Mucosa of descending colon (tissue), 3 donors: ENCODE results near the gene WDR86. TPM values are rescaled to one million over a fixed set of nuclear protein-coding genes. Genes with fewer than 3 reads are reported as not detected.

Source experiments
- ATAC-seq: fragments of 200-7000 bp; cut with Tn5 transposase; one replicate; pipeline ENCODE4 v1.9.1; 2020; ENCODE audit warnings: mild to moderate bottlenecking, moderate library complexity
- DNase-seq, 3 donors: peaks; one replicate each; pipeline ENCODE4 v3.0.0-alpha.2; 2020
- H3K36me3 ChIP-seq: fragments of 200-600 bp; one replicate; pipeline ENCODE4 v1.8.0; 2021; ENCODE audit warnings: low read depth, mild to moderate bottlenecking
- H3K4me1 ChIP-seq: fragments of 200-600 bp; one replicate; pipeline ENCODE4 v1.8.0; 2021; ENCODE audit warnings: low read depth, mild to moderate bottlenecking
- H3K4me3 ChIP-seq: fragments of 200-600 bp; one replicate; pipeline ENCODE4 v1.8.0; 2021; ENCODE audit warnings: mild to moderate bottlenecking
- H3K9me3 ChIP-seq: fragments of 200-600 bp; one replicate; pipeline ENCODE4 v1.8.0; 2021; ENCODE audit warnings: mild to moderate bottlenecking
- intact Hi-C, 2 donors: fragments of 100-400 bp; cut with DNase I in 1 of 2; cut with micrococcal nuclease in 1 of 2; formaldehyde crosslinking; loops; one replicate each; pipeline versions ENCODE4 v1.11.0 to v1.11.1; 2022; cut with DNase I, micrococcal nuclease
- total RNA-seq, 3 donors: library from RNA; stranded (reverse); fragmentation: NEBNext Ultra II Directional in 2 of 3; extraction: Animal tissue kit (Norgen Biotek cat#: 25700) in 2 of 3; gene quantifications; one replicate each; pipeline versions ENCODE4 v1.2.1 to v1.2.4, GENCODE V29; 2021 to 2023
- TF ChIP-seq, protein P1 (sequence below): fragments of 200-600 bp; IDR thresholded peaks from one replicate; pipeline ENCODE4 v1.8.0; 2022; ENCODE audit warnings: antibody characterized with exemption, mild to moderate bottlenecking
- donor health status: DM: no; HTN: no; CAD: no; lungs with moderate emphysema.
- donor health status: DM: no; HTN: no; CAD: no.
- donor health status: DM: no; HTN: yes; CAD: no.

Gene WDR86
- total RNA-seq, 3 donors from 2014 or later: 0.38 to 16.6 (median 1.2) TPM

DNA sequence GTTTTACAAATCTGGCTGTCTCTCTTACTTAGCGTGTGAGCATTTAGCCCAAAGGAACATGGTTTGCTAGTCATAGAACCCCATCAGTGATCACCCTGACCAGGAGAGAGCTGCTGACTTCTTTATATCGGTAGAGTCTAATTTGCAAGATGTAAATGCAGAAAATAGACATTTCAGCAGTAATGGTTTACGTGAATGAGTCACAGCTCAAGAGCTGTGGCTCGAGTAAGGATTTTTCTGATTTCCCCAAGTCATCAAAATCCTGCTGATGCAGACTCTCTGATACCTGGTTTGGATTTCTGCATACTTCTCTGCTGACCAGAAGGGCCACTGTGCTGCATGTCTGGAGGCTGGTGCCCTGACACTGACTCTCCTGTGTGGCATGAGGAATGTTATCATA, 42.6 kb downstream of the WDR86 start:
- DNase-seq: no peak
- no peaks in the 10 kb centered on the region for H3K4me1 ChIP-seq
- H3K36me3 ChIP-seq: no peaks in the 10 kb centered on the region
- TF ChIP-seq, protein P1, sequence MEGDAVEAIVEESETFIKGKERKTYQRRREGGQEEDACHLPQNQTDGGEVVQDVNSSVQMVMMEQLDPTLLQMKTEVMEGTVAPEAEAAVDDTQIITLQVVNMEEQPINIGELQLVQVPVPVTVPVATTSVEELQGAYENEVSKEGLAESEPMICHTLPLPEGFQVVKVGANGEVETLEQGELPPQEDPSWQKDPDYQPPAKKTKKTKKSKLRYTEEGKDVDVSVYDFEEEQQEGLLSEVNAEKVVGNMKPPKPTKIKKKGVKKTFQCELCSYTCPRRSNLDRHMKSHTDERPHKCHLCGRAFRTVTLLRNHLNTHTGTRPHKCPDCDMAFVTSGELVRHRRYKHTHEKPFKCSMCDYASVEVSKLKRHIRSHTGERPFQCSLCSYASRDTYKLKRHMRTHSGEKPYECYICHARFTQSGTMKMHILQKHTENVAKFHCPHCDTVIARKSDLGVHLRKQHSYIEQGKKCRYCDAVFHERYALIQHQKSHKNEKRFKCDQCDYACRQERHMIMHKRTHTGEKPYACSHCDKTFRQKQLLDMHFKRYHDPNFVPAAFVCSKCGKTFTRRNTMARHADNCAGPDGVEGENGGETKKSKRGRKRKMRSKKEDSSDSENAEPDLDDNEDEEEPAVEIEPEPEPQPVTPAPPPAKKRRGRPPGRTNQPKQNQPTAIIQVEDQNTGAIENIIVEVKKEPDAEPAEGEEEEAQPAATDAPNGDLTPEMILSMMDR: no peak
- ATAC-seq: no peak
- intact Hi-C loops: loop anchor here in 1 of 2 donors (10.0 kb wide), 1 partner anchor 388 kb away; no protein-coding TSS in a partner anchor
- H3K9me3 ChIP-seq: no peaks in the 10 kb centered on the region
- no peak overlapping the region for H3K4me3 ChIP-seq

DNA sequence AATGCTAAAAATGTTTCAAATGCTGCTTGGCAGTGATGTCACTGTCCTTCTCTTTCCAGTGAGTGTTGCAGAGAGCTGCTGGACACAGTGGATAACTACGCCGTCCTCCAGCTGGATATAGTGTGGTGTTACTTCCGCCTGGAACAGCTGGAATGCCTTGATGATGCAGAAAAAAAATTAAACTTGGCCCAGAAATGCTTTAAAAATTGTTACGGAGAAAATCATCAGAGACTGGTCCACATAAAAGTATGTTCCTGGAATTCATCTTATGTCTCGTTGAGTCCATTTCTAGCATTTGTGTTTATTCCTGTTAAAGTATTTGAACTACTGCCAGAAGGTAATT, 43.0 kb downstream of the WDR86 start:
- ATAC-seq (peak; percentile 43), DNase-seq (no peak)
- Histone ChIP-seq H3K4me1 (no peaks in the 10 kb centered on the region), H3K4me3 (no peak overlapping the region), H3K36me3 (no peaks in the 10 kb centered on the region), H3K9me3 (no peaks in the 10 kb centered on the region)
- intact Hi-C loops: loop anchor here in 1 of 2 donors (10.0 kb wide), 1 partner anchor 388 kb away; no protein-coding TSS in a partner anchor
- TF ChIP-seq, protein P1: no peak

DNA sequence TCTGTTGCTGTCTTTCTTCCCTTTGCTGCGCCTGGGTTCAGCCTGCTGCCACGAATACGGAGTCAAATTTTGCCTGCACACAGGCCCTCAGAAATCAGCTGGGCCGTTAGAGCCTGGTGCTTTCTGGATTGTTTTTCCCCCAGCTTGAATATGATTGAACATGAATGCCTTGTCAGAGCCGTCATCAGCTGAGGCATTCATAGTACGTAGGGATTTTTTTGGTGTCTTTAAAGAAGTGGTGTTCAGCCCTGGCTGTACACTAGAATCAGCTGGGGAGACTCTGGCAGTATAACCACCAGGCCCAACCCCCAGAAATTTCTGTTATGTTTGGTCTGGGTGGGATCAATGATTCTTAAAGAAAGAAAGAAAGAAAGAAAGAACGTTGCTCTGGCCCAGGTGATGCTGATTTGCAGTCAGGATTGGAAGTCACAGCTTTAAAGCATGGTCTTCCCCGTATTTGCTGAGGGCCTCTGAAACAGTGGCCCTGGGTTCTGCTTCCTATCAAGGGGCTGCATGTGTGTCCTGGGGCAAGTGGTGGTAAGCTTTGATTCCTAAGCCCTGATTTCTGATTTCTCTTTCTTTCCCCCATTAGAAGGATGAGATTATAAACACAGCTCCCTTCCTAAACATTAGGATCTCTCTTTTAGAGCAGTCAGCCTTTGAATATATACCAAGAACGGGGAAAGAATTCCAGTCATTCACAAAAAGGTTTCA, 43.5 kb downstream of the WDR86 start:
- intact Hi-C loops: loop anchor here in 1 of 2 donors (10.0 kb wide), 1 partner anchor 388 kb away; no protein-coding TSS in a partner anchor
- Histone ChIP-seq H3K36me3 (no peaks in the 10 kb centered on the region), H3K4me1 (no peaks in the 10 kb centered on the region), H3K9me3 (no peaks in the 10 kb centered on the region), H3K4me3 (no peak overlapping the region)
- DNase-seq (no peak), ATAC-seq (no peak)
- TF ChIP-seq, protein P1: no peak

DNA sequence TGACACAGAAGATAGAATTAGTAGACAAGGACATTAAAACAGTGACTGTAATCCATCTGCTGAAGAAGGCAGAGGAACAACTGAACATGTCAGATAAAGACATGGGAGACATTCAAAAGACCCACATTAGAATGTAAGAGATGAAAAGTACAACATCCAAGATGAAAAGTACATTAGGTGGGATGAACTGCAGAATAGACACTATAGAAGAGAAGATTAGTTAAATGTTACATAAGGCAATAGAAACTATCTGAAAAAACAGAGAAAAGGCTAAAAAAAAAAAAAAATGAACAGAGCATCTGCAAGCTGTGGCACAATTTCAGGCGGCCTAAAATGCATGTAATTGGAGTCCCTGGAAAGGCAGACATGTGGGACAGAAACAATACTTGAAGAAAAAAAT, 46.7 kb downstream of the WDR86 start:
- Histone ChIP-seq H3K4me1 (no peaks in the 10 kb centered on the region), H3K4me3 (no peak overlapping the region), H3K9me3 (no peaks in the 10 kb centered on the region), H3K36me3 (peaks cover 5% of the 10 kb centered on the region)
- TF ChIP-seq, protein P1: no peak
- DNase-seq (no peak), ATAC-seq (no peak)
- intact Hi-C loops: loop anchor here in 1 of 2 donors (10.0 kb wide), 1 partner anchor 392 kb away; no protein-coding TSS in a partner anchor

GRCh38 chr7:151361193-151361959, 48.5 kb downstream of the WDR86 start:
- TF ChIP-seq, protein P1: no peak
- ATAC-seq (no peak), DNase-seq (no peak)
- H3K36me3 ChIP-seq: peaks cover 9% of the 10 kb centered on the region
- intact Hi-C loops: loop anchor here in 1 of 2 donors (10.0 kb wide), 1 partner anchor 393 kb away; no protein-coding TSS in a partner anchor
- no peak overlapping the region for H3K4me3 ChIP-seq
- H3K9me3 ChIP-seq: no peaks in the 10 kb centered on the region
- no peaks in the 10 kb centered on the region for H3K4me1 ChIP-seq
